Natural killer cell treated with Interleukin-12 subunit alpha and Interleukin-12 subunit beta and Interleukin-15 and Interleukin-18, amount 100 ng/mL, for 72 hours (primary cell): ENCODE results near the gene ZNF22. TPM values are rescaled to one million over a fixed set of nuclear protein-coding genes. Genes with fewer than 3 reads are reported as not detected.
A peak's percentile ranks its signal among the peaks of the same experiment; 100 is the strongest.

Source experiments
- ATAC-seq, 2 donors: fragments of 150-1000 bp; cut with Tn5 transposase in 1 of 2; sonication (Bioruptor Pico), chemical (Tn5 transposase) in 1 of 2; 2 replicates each; pipeline ENCODE4 v1.10.0; 2021
- DNase-seq: peaks from one replicate; pipeline ENCODE4 v3.0.0; 2022; ENCODE audit warnings: low spot score
- H3K27ac Mint-ChIP-seq, 2 donors: 1 replicate in 1 of 2; 2 replicates in 1 of 2; pipeline ENCODE4 v1.8.0; 2022; ENCODE audit warnings: mixed read lengths in 2 of 2, mild to moderate bottlenecking in 1 of 2, moderate library complexity in 1 of 2
- H3K27me3 Mint-ChIP-seq, 2 donors: 1 replicate in 1 of 2; 2 replicates in 1 of 2; pipeline ENCODE4 v1.8.0; 2022; ENCODE audit warnings: mixed read lengths in 2 of 2
- H3K36me3 Mint-ChIP-seq: one replicate; pipeline ENCODE4 v1.8.0; 2022; ENCODE audit warnings: mixed read lengths
- H3K4me1 Mint-ChIP-seq, 2 donors: 1 replicate in 1 of 2; 2 replicates in 1 of 2; pipeline ENCODE4 v1.8.0; 2022; ENCODE audit warnings: low read depth in 2 of 2, mixed read lengths in 2 of 2, mild to moderate bottlenecking in 1 of 2
- H3K4me3 Mint-ChIP-seq: one replicate; pipeline ENCODE4 v1.8.0; 2022; ENCODE audit warnings: mixed read lengths
- H3K9me3 Mint-ChIP-seq: 2 replicates; pipeline ENCODE4 v1.8.0; 2022; ENCODE audit warnings: mixed read lengths
- total RNA-seq, 2 donors: library from RNA; stranded (reverse); gene quantifications; one replicate each; pipeline ENCODE4 v1.2.3, GENCODE V29; 2022

ZNF22 gene
- total RNA-seq, result 10 to 100 TPM; 22.7 to 29.0 TPM

- peaks cover 36% of the 10 kb centered on the region for H3K36me3 Mint-ChIP-seq
- DNase-seq (peak; percentile 80), ATAC-seq (peak; percentile 91 to 92)
- H3K27ac Mint-ChIP-seq, result peak within 1 kb of the TSS; percentile 80 to 84
- peaks cover 5% of the 10 kb centered on the region for H3K9me3 Mint-ChIP-seq
- H3K4me1 Mint-ChIP-seq, result peaks cover 31 to 51% of the 10 kb centered on the region in 2 donors
- no peaks in the 10 kb centered on the region for H3K27me3 Mint-ChIP-seq
- H3K4me3 Mint-ChIP-seq, result peak within 1 kb of the TSS; percentile 79
These were observed at the start of gene ZNF22 for GRCh38 chr10:45000752-45001380. ZNF22 (plus strand) TSS chr10:45000923; CDS start chr10:45003369, 2,446 bp downstream.

- Mint-ChIP-seq H3K36me3 (peaks cover 4% of the 10 kb centered on the region), H3K27ac (no peak overlapping the region), H3K27me3 (no peaks in the 10 kb centered on the region), H3K9me3 (no peaks in the 10 kb centered on the region), H3K4me3 (no peak overlapping the region), H3K4me1 (peaks cover 11 to 18% of the 10 kb centered on the region in 2 donors)
- ATAC-seq, result no peak
- DNase-seq, result no peak
These were observed 49.0 kb upstream of the ZNF22 start for GRCh38 chr10:44951576-44952226.

GRCh38 chr10:44952779-44953231 is 47.9 kb upstream of the ZNF22 start:
- H3K4me1 Mint-ChIP-seq, result peaks cover 11 to 22% of the 10 kb centered on the region in 2 donors
- peaks cover 4% of the 10 kb centered on the region for H3K36me3 Mint-ChIP-seq
- H3K4me3 Mint-ChIP-seq, result no peak overlapping the region
- H3K9me3 Mint-ChIP-seq, result no peaks in the 10 kb centered on the region
- no peaks in the 10 kb centered on the region for H3K27me3 Mint-ChIP-seq
- DNase-seq (no peak), ATAC-seq (no peak)
- H3K27ac Mint-ChIP-seq, result no peak overlapping the region

DNA sequence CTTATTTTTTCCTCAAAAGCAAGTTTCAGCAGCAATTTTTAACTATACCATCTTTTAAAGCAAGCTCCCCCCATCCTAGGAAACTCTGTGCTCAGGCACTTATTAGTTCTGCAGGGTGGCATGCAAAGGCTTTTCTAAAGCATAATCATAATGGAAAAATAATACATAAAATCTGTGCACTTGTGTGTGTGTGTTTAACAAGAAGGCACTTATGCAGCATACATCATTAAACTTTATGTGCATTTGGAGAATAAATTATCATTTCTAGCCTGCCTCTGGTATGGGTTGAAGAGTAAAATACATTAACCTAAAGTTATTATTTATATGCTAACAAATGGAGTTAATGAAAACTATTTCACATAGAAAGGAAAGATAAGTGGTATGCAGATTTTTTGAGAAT is 46.7 kb upstream of the ZNF22 start:
- Mint-ChIP-seq H3K36me3 (peaks cover 4% of the 10 kb centered on the region), H3K27me3 (no peaks in the 10 kb centered on the region), H3K4me3 (no peak overlapping the region), H3K4me1 (peaks cover 20 to 28% of the 10 kb centered on the region in 2 donors), H3K27ac (peak overlapping the region in 1 of 2 donors; percentile 32), H3K9me3 (no peaks in the 10 kb centered on the region)
- ATAC-seq, result no peak
- no peak for DNase-seq

- Mint-ChIP-seq H3K27ac (peak overlapping the region in 1 of 2 donors; percentile 32), H3K9me3 (no peaks in the 10 kb centered on the region), H3K36me3 (peaks cover 4% of the 10 kb centered on the region), H3K27me3 (no peaks in the 10 kb centered on the region), H3K4me3 (no peak overlapping the region), H3K4me1 (peaks cover 20 to 28% of the 10 kb centered on the region in 2 donors)
- ATAC-seq (no peak), DNase-seq (no peak)
These were observed 45.8 kb upstream of the ZNF22 start for GRCh38 chr10:44954962-44955361.

- Mint-ChIP-seq H3K36me3 (peaks cover 4% of the 10 kb centered on the region), H3K4me3 (no peak overlapping the region), H3K4me1 (peaks cover 25 to 32% of the 10 kb centered on the region in 2 donors), H3K9me3 (no peaks in the 10 kb centered on the region), H3K27ac (peak overlapping the region in 1 of 2 donors; percentile 20), H3K27me3 (no peaks in the 10 kb centered on the region)
- no peak for DNase-seq
- ATAC-seq, result no peak
These were observed 45.2 kb upstream of the ZNF22 start for GRCh38 chr10:44955413-44956070.

- H3K9me3 Mint-ChIP-seq, result no peaks in the 10 kb centered on the region
- no peak for ATAC-seq
- peak overlapping the region in 1 of 2 donors; percentile 20 for H3K27ac Mint-ChIP-seq
- peaks cover 4% of the 10 kb centered on the region for H3K36me3 Mint-ChIP-seq
- no peak for DNase-seq
- H3K27me3 Mint-ChIP-seq, result no peaks in the 10 kb centered on the region
- peaks cover 32 to 36% of the 10 kb centered on the region in 2 donors for H3K4me1 Mint-ChIP-seq
- no peak overlapping the region for H3K4me3 Mint-ChIP-seq
These were observed 44.5 kb upstream of the ZNF22 start for GRCh38 chr10:44956226-44956625.

- peaks cover 4% of the 10 kb centered on the region for H3K36me3 Mint-ChIP-seq
- ATAC-seq, result no peak
- no peak for DNase-seq
- peaks cover 33 to 42% of the 10 kb centered on the region in 2 donors for H3K4me1 Mint-ChIP-seq
- no peak overlapping the region for H3K4me3 Mint-ChIP-seq
- H3K27me3 Mint-ChIP-seq, result no peaks in the 10 kb centered on the region
- H3K9me3 Mint-ChIP-seq, result no peaks in the 10 kb centered on the region
- peak overlapping the region in 1 of 2 donors; percentile 20 for H3K27ac Mint-ChIP-seq
These were observed 43.7 kb upstream of the ZNF22 start for GRCh38 chr10:44956717-44957706.

DNA sequence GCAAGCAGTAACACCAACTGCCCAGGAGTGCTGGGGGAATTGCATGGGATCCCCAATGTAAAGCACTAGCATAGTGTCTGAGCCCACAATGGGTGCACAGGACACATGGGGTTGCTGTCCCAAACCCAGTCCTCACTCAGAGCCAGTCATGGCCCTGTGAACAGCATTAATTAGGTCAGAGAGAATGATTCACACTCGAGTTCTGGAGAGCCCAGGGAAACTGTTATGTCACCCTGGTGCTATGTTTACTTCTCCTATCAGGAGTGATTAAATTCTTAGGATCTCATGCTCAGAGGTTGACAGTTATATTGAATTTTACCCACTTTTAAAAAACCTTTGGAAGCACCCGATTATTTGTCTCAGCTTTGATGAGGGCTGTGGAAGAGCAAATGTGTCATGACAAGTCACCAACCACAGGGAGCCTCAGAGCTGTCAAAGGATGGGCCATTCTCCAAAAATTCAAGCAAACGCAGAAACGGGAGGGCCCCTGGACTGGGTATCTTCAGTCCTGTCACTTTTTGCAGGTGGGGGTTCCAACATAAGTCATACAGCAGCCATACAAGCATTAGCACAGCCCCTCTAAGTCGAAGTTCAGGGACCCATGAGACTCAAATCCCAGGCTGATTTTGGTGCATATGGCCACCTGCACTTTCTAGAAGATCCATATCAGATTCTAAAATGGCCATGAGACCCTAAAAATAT is 42.4 kb upstream of the ZNF22 start:
- H3K27ac Mint-ChIP-seq, result peak overlapping the region; percentile 50 to 76

GRCh38 chr10:44958898-44959246 is 41.9 kb upstream of the ZNF22 start:
- H3K27me3 Mint-ChIP-seq, result no peaks in the 10 kb centered on the region
- DNase-seq (no peak), ATAC-seq (no peak)
- peaks cover 4% of the 10 kb centered on the region for H3K36me3 Mint-ChIP-seq
- H3K4me1 Mint-ChIP-seq, result peaks cover 41 to 59% of the 10 kb centered on the region in 2 donors
- no peaks in the 10 kb centered on the region for H3K9me3 Mint-ChIP-seq
- H3K4me3 Mint-ChIP-seq, result peak overlapping the region; percentile 88
- H3K27ac Mint-ChIP-seq, result peak overlapping the region; percentile 50 to 76

More for the DNA sequence above, 42.4 kb upstream of the ZNF22 start:
- Mint-ChIP-seq H3K4me3 (peak overlapping the region; percentile 88), H3K36me3 (peaks cover 4% of the 10 kb centered on the region), H3K4me1 (peaks cover 36 to 56% of the 10 kb centered on the region in 2 donors), H3K9me3 (no peaks in the 10 kb centered on the region), H3K27me3 (no peaks in the 10 kb centered on the region)
- ATAC-seq, result no peak
- no peak for DNase-seq

GRCh38 chr10:44959247-44960087 is 41.3 kb upstream of the ZNF22 start, which contains the start of gene RASSF4:
RASSF4 (plus strand) TSS chr10:44959802; CDS start chr10:44970203, 10,401 bp downstream.
- Mint-ChIP-seq H3K36me3 (peaks cover 4% of the 10 kb centered on the region), H3K4me1 (peaks cover 43 to 60% of the 10 kb centered on the region in 2 donors), H3K9me3 (no peaks in the 10 kb centered on the region), H3K4me3 (peak within 1 kb of the TSS; percentile 88), H3K27ac (peak within 1 kb of the TSS; percentile 79 to 94), H3K27me3 (no peaks in the 10 kb centered on the region)
- peak; percentile 100 for ATAC-seq
- peak; percentile 95 for DNase-seq

DNA sequence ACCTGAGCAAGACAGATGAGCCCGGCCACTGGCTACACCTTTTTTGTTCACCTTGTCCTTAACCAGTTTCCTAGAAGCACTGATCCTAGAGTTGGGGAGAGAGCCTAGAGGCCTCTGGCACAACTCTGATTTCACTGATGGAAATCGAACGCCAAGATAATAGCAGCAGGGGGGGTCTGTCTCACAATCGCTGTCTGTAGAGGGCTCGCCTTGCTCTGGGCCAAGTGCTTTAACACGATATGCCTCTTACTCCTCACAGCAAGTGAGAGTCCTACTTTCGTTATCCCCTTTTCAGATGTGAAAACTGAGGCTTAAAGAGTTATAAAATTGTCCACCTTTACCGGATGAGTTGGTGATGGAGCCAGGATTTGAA is 40.6 kb upstream of the ZNF22 start:
- Mint-ChIP-seq H3K4me1 (peaks cover 44 to 62% of the 10 kb centered on the region in 2 donors), H3K27ac (peak overlapping the region; percentile 79 to 94), H3K27me3 (no peaks in the 10 kb centered on the region), H3K9me3 (no peaks in the 10 kb centered on the region), H3K36me3 (peaks cover 4% of the 10 kb centered on the region), H3K4me3 (peak overlapping the region; percentile 88)
- DNase-seq (no peak), ATAC-seq (no peak)
